Endothelial cell of coronary artery (primary cell): ENCODE data around the gene METRN. TPM values are rescaled to one million over a fixed set of nuclear protein-coding genes. Genes with fewer than 3 reads are reported as not detected.

Source experiments
- total RNA-seq: library from RNA; depleted of rRNA; stranded (reverse); fragments of >200 nt; gene quantifications from 2 replicates; pipeline ENCODE4 v1.2.3, GENCODE V29; 2014

Gene METRN
- 42.5 and 56.3 TPM in 2 replicates for total RNA-seq

DNA sequence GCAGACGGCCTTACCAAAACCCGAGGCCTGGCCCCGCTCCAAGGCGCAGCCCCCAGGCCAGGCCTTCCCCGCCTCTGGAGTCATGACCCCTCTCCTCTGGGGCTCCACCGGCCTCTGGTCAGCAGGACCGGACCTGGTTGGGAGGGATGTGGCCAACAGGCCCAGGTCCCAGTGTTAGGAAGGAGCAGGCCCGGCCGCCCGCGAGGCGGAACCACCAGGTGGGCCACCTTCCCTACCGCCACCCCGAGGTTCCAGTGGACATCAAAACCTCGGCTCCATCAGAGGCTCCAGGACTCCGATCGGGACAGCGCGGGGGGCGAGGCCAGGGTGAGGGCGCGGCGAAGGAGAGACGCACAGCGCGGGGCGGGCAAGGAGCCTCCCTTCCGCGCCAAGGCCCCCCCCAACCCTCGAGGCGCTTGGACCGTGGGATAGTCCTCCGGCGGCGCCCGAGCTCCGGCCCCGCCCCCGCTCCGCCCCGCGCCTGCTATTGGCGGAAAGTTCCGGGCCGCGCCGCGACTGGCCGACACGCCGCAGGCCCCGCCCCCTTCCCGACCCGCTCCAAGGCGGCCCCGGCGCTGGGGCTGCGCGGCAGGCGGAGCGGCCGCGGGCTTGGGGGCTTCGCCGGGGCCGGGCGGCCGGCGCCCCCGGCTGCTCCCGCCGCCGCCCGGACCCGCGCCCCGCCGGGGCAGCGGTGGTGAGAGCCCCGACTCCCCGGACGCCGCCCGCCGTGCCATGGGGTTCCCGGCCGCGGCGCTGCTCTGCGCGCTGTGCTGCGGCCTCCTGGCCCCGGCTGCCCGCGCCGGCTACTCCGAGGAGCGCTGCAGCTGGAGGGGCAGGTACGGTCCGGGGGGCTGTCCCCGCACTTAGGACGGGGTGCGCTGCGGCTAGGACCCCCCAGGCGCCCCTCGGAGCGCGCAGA, at the start of gene METRN:
Gene METRN, plus strand, starts transcription at position 561 of the 919 bp plus-strand sequence. Its CDS starts 172 bp downstream, at position 733.

DNA sequence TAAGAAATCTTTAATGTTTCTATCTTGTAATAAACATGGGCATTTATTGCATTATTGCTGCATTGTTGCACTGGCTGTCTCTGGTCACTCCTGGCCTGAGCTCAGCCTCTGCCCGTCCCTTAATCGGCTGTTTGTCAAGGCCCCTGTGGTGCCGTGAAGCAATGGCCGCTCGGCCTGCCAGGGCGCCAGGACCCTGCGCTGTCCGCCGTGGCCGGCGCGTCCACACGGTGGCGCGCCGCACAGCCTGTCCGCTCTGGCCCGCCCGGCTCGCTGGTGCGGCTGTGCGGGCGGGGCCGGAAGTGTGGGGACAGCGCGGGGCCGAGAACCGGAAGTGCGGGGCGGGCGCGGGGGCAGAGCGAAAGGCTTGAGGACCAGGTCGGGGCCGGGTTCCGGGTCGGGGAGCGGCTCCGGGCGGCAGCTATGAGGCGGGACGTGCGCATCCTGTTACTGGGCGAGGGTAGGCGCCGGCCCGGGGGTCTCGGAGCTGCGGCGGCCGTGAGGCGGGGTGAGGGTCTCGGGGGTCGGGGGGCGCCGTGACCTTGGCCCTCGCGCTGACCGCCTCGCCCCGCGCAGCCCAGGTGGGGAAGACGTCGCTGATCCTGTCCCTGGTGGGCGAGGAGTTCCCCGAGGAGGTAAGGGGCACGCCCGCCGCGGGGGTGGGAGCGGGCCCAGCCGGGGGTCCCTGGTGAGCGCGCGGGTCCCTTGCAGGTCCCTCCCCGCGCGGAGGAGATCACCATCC, 47.0 kb upstream of the METRN start, which contains the start of gene RHOT2:
Gene RHOT2, plus strand, starts transcription at position 353 of the 739 bp plus-strand sequence. Its CDS starts 68 bp downstream, at position 421.

DNA sequence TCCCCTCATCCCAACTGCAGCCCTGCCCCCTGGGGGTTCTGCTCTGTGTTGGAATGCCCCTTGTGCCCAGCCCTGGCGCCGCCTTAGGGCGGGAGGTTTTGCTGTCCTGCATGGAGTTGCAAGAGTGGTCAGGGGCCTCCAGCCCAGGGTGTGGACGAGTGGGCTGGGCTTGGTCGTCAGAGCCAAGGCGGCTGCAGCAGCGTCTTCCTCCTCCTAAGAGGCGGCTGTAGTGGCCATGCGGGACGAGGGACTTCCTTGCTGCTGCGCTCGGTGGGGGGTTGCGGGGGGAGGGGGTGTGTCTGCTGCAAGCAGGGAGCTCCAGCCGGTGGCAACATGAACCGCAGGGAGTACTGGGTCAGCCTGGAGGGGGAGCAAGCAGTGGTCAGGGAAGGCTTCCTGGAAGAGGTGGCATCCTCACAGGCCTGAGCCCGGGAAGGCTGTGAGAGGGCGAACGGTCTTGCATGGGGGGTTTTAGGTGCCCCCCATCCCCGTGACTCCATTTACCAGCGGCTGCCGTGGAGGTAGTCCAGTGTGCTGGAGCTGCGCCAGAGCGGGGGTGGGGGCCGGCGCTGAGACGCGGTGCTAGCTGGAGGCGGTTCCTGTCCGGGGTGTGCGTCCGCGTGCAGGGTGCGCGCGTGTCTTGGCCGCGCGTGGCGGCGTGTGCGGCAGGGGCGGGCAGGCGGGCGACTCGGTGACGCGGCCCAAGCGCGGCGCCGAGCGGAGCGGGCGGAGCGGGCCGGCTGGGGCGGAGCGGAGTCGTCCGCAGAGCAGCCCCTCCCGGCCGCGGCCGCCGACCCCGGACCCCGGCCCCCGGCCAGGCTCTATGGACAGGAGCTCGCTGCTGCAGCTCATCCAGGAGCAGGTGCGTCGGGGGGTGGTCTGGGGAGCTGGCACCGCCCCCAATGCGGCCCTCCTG, 39.7 kb upstream of the METRN start, which contains the start of gene RHBDL1:
Gene RHBDL1, plus strand, starts transcription at position 704 of the 916 bp plus-strand sequence. Its CDS starts 120 bp downstream, at position 824.

DNA sequence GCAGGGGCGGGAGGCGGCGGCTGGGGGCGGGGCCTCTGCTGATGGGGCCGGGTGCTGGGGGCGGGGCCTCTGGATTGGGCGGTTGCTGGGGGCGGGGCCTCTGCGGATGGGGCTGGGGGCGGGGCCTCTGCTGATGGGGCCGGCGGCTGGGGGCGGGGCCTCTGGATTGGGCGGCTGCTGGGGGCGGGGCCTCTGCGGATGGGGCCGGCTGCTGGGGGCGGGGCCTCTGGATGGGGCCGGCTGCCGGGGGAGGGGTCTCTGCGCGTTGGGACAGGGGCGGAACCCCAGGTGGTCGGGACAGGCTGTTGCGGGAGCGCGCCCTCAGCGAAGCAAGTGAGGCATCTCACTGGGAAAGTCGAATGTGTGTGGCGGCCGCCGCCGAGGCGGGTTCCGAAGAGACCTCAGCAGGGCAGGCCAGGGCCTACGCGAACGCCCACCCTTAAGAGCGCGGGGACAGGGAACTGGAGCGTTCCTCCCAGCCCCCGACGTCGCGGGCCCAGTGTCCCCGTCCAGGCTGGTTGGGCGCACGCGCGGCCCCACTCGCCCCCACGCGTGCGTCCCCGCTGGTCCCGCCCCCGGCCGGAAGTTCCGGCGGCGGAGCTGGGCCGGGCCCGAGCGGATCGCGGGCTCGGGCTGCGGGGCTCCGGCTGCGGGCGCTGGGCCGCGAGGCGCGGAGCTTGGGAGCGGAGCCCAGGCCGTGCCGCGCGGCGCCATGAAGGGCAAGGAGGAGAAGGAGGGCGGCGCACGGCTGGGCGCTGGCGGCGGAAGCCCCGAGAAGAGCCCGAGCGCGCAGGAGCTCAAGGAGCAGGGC, 34.9 kb upstream of the METRN start, which contains the start of gene STUB1:
Gene STUB1, plus strand, starts transcription at position 597 of the 811 bp plus-strand sequence. Its CDS starts 116 bp downstream, at position 713.

DNA sequence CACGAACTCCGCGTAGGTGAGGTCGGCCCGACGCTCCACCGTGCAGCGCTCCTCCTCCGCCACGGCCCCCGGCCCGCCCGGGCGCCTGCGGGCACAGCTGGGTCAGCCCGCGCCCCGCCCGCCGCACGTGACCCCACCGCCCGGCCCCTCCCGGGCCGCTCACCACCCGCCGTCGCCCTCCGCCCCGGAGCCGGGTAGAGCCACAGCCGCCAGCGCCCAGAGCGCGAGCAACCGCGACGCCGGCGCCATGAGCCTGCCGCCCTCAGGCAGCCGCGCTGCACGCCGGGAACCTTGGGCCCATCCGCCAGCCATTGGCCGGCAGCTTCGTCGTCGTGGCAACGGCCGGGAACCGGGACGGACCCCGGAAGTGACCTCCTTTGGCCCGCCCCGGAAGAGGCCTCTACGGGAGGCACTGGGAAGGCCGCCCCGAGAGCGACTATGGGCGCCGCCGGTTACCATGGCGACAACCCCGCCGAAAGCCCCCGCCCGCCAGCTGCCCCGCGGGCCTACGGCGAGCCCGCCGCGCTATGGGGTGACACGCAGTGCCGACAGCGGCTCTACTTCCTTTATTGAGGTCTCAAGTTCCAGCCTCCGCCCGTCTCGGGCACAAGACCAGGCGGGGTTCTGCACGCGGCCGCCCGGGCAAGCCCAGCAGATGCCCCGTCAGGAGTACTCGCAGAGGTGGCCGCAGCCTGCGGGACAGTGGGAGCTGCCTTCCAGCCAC, 30.7 kb upstream of the METRN start, which contains the start of gene JMJD8:
Gene JMJD8, minus strand, starts transcription at position 264 of the 724 bp plus-strand sequence. Its CDS starts 15 bp downstream, at position 249.

DNA sequence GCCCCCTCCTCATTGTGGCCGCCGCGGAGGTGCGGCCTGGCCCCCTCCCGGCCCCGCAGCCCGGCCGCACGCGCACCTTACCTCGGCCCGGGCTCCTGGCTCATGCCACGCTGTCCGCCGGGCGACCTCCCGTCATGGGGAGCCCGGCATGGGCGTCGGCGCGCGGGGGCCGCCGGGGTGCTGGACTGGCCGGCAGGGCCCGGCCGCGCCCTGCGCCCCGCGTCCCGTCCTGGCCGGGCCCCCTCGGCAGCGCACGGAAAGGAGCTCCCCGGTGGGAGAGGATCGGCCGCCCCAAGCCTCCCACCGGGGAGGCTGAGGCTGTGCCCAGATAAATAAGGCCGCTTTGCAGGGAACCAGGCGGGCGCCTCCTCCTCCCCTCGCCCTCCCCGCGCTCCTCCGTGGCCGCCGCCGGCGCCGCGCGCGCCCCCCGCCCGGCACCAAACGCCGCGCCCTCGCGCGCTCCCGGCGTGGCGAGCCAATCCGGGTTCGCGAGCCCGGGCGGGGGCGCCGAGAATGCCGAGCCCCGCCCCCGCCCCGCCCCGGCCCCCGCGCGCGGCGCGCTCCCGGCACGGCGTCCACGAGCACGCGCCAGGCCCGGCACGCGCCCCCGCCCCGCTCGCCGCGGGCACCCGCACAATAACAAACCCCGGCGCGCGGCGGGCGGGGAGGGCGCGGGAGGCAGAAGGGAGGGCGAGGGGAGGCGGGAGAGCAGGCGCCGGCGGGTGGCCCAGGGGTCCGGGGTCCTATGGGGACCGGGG, 9.3 kb upstream of the METRN start, which contains the start of gene FBXL16:
Gene FBXL16, minus strand, starts transcription at position 371 of the 758 bp plus-strand sequence. CDS start 8,396 bp downstream, outside the sequence.

DNA sequence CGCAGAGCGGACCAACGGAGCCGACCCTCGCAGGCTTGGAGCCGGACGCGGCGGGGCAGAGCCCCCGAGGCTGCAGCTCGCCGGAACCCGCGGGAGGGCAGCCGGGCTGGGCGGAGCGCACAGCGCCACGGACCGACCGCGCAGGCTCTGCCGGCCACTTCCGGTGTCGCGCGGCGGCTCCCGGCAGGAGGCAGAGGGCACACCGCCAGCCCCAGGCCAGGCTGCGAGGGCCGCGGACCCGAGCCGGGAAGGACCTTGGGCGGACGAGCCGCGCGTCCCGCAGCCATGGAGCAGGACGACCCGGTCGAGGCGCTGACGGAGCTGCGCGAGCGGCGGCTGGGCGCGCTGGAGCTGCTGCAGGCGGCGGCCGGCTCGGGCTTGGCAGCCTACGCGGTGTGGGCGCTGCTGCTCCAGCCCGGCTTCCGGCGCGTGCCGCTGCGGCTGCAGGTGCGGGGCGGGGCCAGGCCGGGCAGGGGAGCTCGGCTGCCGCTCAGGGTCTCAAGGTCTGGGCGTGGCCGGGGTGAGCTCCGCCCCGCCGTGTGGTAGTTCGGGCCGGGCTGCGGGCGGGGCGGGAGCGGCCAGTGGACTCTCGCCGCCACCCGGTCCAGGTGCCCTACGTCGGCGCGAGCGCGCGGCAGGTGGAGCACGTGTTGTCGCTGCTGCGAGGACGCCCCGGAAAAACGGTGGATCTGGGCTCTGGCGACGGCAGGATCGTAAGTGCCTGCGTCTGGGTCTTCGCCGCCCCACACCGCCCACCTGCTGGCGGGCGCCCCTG, 6.3 kb downstream of the METRN start, which contains the start of gene ANTKMT:
Gene ANTKMT, plus strand, starts transcription at position 157 of the 775 bp plus-strand sequence. Its CDS starts 129 bp downstream, at position 286.

DNA sequence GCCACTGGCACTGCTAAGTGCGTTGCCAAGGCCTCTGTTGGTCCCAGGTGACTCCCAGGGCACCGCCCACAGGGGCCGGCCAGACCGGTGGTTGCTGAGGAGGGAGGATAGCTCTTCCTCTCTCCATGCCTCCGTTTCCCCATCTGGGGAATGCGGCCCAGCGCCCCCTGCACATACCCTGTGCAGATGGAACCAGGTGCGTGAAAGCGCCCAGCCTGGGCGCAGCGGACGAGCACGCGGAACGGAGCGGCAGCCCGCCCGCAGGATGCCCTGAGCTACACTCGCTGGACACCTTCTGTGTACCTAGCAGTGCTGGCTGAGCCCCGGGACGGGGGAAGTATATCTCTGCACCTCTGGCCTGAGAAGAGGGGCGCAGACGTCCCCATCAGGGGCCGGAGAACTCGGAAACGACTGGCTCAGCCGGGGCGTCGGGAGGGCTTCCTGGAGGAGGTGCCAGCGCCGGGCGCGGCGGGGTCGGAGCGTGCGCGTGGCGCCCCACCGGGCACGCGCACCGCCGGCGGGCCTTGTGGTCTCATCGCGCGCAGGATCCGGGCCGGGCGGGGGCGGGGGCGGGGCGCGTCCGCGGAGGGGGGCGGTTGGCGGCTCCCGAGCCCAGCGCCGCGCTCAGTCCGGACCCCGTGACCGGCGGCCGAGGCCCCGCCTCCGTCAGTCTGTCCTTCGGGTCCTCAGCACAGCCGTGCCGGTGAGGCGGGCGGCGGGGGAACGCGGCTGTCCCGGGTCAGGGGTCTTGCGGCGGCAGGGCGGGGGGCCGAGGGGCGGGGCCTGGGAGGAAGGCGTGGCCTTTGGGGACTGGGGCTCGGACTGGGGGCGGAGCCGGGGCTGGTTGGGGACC, 11.7 kb downstream of the METRN start, which contains the start of the genes CCDC78 and HAGHL:
Gene CCDC78, minus strand, starts transcription at position 6 of the 853 bp plus-strand sequence. CDS start 76 bp downstream, outside the sequence.
Gene HAGHL, plus strand, starts transcription at position 669 of the 853 bp plus-strand sequence. CDS start 404 bp downstream, outside the sequence.

DNA sequence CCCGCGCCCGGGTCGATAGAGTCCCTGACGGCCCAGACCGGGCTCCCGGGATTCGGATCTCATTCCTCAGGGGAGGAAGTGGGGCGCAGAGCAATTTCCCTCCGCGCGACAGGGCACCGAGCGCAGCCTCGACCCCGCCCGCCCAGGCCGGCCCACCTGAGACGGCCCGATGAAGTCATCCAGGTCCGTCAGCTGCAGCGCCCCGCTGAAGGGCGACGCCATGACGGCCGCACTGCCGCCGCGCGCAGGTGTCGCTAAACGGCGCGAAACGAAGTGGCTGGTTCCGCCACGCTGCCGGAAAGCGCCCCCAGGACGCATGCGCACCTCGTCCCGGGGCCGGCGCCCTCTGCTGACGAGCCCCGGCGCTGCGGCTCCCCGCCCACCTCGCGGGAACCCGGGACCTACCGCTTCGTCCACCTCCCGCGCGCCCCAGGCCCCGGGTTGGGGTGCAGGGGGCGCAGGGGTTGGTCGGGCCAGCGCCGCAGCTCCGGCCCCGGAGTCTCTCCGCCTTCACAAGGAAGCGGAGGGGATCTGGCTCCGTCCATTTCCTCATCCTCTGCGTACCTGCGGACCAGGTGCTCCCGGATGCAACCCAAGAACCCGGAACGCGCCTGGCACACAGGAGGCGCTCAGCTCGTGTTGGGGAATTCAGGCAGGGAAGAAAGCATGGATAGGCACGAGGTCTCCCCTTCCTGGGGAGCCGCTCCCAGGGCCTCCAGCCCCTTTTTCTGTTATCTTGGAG, 26.0 kb downstream of the METRN start, which contains the start of gene CIAO3:
Gene CIAO3, minus strand, starts transcription at position 234 of the 742 bp plus-strand sequence. Its CDS starts 12 bp downstream, at position 222.

DNA sequence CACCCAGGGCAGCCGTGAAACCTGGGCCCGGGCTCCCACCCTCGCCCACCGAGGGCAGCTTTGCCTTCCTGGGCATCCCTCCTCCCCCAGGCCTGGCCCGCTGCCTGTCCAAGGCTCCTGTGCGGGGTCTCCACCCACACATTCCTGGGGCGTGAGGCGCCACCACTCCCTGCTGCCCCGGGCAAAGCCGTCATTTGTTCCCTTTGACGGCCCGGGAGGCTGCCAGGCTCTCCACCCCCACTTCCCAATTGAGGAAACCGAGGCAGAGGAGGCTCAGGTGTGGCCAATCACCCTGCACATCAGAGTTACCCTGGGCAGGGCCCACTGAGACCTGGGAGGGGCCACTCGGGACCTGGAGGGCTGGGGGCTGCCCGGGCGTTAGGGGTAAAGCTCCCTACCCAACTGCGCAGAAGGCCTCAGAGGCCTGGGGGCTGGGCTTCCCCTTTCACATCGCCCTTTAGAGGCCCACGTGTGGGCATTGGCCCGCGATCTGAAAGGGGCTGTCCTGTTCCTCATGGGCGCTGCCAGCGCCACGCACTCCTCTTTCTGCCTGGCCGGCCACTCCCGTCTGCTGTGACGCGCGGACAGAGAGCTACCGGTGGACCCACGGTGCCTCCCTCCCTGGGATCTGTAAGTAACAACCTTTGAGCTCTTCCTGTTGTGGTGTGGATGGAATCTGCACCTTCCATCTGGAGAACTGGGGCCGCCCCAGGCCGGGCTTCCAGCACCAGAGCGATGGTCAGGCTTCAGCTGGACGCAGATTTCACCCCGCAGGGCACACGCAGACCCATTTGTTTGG, 45.8 kb downstream of the METRN start, which contains the start of gene MSLN:
Gene MSLN, plus strand, starts transcription at position 190 of the 799 bp plus-strand sequence. CDS start 1,947 bp downstream, outside the sequence.

Other genes starting within 250 kb of the METRN start
- gene CAPN15, start 187.4 kb upstream of the METRN start, total RNA-seq, result 26.4 and 38.9 TPM in 2 replicates
- gene PRR35, start 154.7 kb upstream of the METRN start, total RNA-seq, result not detected in 2 replicates
- gene NHLRC4, start 148.1 kb upstream of the METRN start, total RNA-seq, result 1.0 and 1.3 TPM in 2 replicates
- gene PIGQ, start 145.2 kb upstream of the METRN start, total RNA-seq, result 24.4 and 28.9 TPM in 2 replicates
- 9.3 and 10.2 TPM in 2 replicates for gene RAB40C, start 125.1 kb upstream of the METRN start, total RNA-seq
- 0.09 and 0.19 TPM in 2 replicates for gene WFIKKN1, start 84.1 kb upstream of the METRN start, total RNA-seq
- gene METTL26, start 78.8 kb upstream of the METRN start, total RNA-seq, result 69.7 and 76.9 TPM in 2 replicates
- 16.2 and 19.2 TPM in 2 replicates for gene MCRIP2, start 73.3 kb upstream of the METRN start, total RNA-seq
- gene WDR90, start 65.8 kb upstream of the METRN start, total RNA-seq, result 10.2 and 12.1 TPM in 2 replicates
- gene RHOT2, start 47.0 kb upstream of the METRN start, total RNA-seq, result 29.7 and 37.8 TPM in 2 replicates
- 0.36 and 0.47 TPM in 2 replicates for gene RHBDL1, start 39.4 kb upstream of the METRN start, total RNA-seq
- 160 and 181 TPM in 2 replicates for gene STUB1, start 34.7 kb upstream of the METRN start, total RNA-seq
- 24.8 and 29.7 TPM in 2 replicates for gene JMJD8, start 30.8 kb upstream of the METRN start, total RNA-seq
- gene WDR24, start 24.7 kb upstream of the METRN start, total RNA-seq, result 2.9 and 4.3 TPM in 2 replicates
- gene FBXL16, start 9.3 kb upstream of the METRN start, total RNA-seq, result under 0.01 and 0.18 TPM in 2 replicates
- gene ANTKMT, start 6.0 kb downstream of the METRN start, total RNA-seq, result 22.8 and 26.4 TPM in 2 replicates
- 0.45 and 1.1 TPM in 2 replicates for gene CCDC78, start 11.3 kb downstream of the METRN start, total RNA-seq
- gene HAGHL, start 12.0 kb downstream of the METRN start, total RNA-seq, result 7.9 and 11.6 TPM in 2 replicates
- 25.8 and 30.8 TPM in 2 replicates for gene CIAO3, start 25.9 kb downstream of the METRN start, total RNA-seq
- not detected in 2 replicates for gene MSLN, start 45.6 kb downstream of the METRN start, total RNA-seq
- gene RPUSD1, start 73.3 kb downstream of the METRN start, total RNA-seq, result 27.3 and 32.4 TPM in 2 replicates
- gene CHTF18, start 73.5 kb downstream of the METRN start, total RNA-seq, result 9.9 and 17.9 TPM in 2 replicates
- not detected in 2 replicates for gene GNG13, start 85.6 kb downstream of the METRN start, total RNA-seq